NCI-H128 (cell line): ENCODE results near the gene GPR157.
"Not testable (repeated sequence)": the region's sequence is repeated elsewhere in the genome, so short reads cannot be mapped to it uniquely, and the experiment has no call there.

Experiments used
- DNase-seq: peaks from one replicate; lab custom pipeline; 2025; ENCODE audit not compliant: unreplicated experiment; lab: John Stamatoyannopoulos, UW

The GPR157 gene, protein sequence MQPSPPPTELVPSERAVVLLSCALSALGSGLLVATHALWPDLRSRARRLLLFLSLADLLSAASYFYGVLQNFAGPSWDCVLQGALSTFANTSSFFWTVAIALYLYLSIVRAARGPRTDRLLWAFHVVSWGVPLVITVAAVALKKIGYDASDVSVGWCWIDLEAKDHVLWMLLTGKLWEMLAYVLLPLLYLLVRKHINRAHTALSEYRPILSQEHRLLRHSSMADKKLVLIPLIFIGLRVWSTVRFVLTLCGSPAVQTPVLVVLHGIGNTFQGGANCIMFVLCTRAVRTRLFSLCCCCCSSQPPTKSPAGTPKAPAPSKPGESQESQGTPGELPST

DNA sequence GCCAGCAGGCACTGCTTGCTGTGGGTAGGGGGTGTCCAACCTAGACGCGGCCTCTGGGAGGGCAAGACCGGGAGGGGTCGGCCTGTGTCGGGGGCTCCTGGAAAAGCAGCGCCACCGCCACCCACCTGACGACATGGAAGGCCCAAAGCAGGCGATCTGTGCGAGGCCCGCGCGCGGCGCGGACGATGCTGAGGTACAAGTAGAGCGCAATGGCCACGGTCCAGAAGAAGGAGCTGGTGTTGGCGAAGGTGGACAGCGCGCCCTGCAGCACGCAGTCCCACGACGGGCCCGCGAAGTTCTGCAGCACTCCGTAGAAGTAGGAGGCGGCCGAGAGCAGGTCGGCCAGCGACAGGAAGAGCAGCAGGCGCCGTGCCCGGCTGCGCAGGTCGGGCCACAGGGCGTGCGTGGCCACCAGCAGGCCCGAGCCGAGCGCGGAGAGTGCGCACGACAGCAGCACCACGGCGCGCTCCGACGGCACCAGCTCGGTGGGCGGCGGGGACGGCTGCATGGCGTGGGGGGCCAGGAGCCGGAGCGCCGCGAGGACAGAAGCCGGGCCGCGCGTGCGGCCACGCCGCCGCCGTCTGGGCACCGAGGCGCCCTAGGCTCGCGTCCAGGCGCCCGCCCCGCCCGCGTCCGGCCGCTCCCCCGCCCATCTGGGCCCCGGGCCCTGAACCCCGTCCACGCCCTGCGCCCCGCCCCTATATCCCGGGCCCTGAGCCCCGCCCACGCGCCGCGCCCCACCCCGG, at the start of gene GPR157:
Gene GPR157 (minus strand): TSS at position 583 of the 746 bp plus-strand sequence. CDS start 75 bp downstream, at position 508.
- no peak for DNase-seq

DNA sequence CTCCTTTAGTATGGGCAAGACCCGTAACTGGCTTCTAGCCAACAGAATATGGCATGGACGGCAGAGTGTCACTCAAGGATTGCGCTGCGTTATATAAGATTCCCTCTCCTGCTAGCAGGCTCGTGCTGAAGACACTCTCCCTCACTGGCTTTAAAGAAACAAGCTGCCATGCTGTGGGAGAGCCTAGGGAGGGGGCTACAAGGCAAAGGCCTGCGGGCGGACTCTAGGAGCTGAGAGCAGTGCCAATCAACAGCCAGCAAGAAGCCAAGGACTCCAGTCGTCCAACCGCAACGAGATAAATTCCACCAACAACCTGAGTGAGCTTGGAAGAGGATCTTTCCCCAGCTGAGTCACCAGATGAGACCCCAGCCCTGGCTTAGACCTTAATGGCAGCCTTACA, 45.9 kb upstream of the GPR157 start:
- no peak for DNase-seq

DNA sequence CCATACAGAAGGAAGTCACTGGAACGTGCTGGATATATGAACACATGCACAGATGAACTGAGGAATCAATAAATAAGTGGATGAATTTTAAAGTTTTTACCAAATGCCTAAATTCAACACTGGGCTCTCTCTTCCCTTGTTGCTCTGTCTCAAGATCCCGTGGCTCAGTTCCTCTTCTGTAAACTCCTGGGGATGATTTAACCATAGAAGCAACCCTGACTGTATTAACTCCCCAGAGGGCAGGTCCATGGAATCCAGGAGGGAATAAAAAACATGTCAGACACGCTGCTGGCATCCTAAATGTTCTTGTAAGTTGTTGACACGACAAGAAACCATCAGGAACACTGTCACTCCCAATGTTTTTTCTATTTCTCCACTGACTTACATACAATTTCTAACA, 45.3 kb upstream of the GPR157 start:
- no peak for DNase-seq

DNA sequence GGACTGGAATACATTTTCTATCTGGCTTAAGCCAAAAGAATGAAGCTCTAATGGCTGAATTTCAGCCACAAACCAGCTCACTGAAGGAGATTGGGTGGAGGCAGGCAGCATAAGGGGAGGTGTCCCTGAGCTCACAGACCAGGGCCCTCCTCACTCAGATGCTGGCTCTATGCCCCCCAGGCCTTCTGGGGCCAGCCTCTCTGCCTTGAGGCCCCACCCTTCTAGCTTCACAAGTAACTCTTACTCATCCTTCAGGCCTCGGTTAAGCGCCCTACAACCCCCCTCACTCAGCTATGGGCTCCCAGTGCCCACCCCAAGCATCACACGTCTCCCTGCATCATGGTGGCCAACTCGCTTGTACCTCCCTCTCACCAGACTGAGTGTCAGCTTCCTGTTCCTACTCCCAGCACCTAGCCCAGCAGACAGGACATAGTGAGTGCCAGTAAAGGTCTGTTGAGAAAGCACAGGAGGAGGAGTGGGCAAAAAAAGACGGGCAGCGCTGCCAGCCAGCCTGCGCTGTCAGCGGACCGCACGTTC, 40.8 kb upstream of the GPR157 start:
- DNase-seq = no peak

DNA sequence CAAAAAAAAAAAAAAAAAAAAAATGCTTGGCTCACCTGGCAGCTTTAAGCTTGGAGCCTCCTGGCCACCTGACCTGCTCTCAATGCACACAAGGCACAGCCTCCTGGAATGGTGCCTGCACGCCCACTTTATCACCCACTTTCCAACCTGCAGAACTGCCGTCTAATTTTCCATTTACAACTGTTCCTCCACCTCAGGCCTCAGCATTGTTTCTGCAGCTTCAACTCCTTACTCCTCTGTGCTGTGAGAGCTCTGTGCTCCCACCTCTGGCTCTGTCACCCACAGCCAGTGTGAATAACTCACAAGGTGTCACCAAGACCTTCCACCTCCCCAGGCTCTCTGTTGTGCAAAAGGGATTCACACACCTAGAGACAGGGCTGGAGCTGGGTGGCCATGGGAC, 38.7 kb upstream of the GPR157 start:
- no peak for DNase-seq

DNA sequence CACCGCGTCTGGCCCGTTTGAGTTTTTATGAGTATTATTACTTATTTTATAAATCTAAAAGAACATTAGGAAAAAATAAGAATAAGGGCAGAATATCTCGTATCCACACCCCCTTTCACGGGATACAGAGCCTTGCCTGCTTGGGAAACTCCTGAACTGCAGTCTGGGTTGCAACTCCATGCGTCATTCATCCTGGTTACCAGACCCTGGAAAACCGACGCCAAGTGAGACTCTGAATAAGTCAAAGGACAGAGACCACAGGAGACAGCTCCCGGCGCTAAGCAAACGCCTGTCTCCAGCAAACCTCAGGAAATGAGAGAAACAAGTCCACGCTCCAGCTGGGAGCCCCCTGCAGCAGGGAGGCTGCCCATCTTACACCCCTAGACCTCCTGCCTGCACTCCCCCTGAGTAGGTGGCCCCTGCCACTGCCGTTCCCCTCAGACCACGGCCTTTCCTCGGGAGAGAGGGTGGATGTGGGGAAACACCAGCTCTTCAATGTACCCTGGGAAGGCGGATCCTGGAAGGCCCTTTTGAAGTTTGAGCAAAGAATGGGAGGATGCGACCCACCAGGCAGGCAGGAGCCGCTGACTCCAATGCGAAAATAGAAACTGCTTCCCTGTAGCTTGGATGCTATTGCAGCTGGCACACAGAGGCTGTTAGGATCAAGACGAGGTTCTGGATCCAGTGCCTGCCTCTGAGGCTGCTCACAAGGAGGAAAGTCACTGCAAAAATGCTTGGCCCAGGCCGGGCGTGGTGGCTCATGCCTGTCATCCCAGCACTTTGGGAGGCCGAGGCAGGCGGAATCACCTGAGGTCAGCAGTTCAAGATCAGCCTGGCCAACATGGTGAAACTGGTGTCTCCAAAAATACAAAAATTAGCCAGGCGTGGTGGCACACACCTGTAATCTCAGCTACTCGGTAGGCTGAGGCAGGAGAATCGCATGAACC, 37.7 kb upstream of the GPR157 start:
- no peak for DNase-seq

DNA sequence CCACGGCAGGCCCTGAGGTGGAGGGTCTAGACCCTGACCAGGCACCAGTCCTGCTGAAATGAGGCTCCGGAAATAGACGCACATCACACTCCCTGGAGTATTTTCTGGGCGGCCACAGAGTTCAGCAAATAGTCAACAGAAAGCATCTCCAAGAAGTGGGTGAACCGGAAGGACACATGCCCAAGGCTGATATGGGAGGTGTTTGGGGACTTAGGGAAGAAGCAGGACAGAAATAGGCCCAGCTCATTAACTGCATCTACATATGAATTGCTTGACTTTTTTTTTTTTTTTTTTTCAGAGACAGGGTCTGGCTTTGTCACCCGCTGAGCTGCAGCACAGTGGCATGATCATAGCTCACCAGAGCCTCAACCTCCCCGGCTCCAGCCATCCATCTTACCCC, 36.5 kb upstream of the GPR157 start:
- no peak for DNase-seq

DNA sequence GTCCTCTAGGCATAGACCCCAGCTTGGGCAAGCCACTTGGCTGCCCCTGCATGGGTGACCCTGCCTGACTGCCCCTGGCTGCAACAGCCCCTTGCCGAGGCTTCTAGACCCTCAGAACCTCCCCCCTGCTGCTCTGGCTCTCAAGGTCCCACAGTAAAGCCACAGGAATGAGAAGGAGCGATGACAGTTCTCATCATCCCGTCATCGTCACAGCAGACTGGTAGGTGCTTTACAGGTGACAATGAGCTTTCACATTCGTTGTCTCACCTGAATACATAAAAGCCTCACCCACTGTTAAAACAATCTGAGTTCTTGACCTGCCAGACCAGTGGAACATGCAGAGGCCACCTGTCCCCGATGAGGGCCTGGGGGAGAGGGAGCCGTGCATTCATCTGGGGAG, 36.0 kb upstream of the GPR157 start:
- DNase-seq = no peak

DNA sequence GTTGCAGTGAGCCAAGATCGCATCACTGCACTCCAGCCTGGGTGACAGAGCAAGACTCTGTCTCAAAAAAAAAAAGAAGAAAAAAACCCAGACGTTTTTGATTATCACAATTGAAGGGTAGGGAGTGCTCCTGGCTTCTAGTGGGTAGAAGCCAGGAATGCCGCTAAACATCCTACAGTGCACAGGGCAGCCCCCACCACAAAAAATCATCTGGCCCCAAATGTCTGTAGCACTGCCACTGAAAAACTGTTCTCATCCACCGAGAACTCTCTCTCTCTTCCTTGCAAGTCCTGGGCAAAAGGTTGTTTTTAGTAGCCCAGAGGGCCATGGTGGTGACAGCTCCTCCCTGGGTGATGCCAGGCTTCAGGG, 35.6 kb upstream of the GPR157 start:
- no peak for DNase-seq

DNA sequence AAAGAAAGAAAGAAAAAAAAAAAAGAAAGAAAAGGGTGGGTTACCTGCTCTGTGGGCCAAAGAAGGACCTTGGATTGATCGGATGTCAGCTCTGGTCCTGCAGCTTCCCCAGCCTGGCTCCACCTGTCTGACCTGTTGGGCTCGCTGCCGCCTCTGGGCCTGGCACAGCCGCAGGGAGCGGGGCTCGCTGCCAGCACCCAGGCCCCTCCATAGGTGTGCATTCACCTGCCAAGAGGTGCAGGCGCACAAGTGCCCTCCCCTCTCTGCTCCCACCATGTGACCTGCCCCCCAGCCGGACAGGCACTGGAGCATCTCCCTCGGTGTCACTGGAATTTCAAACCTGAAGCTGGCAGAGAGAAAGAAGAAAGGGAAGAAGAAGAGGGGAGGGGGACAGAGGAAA, 33.1 kb upstream of the GPR157 start:
- DNase-seq = no peak

DNA sequence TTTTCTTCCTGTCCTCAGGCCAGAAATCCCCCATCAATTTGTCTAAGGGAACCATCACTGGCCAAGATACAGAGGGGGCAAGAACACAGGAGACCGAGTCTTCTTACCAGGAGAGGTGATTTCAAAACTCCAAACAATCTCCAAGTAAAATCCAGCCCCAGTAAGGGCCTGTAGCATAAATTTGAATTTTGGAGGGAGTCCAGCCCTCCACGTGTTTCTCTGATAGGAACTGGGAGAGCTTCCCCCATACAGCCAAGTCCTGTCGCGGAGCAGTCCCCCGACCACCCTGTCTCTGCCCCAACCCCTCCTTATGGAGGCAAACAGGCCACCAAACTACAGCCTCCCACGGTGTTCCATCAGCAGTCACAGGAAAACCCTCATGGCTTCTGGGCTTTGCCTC, 32.4 kb upstream of the GPR157 start:
- DNase-seq = no peak

DNA sequence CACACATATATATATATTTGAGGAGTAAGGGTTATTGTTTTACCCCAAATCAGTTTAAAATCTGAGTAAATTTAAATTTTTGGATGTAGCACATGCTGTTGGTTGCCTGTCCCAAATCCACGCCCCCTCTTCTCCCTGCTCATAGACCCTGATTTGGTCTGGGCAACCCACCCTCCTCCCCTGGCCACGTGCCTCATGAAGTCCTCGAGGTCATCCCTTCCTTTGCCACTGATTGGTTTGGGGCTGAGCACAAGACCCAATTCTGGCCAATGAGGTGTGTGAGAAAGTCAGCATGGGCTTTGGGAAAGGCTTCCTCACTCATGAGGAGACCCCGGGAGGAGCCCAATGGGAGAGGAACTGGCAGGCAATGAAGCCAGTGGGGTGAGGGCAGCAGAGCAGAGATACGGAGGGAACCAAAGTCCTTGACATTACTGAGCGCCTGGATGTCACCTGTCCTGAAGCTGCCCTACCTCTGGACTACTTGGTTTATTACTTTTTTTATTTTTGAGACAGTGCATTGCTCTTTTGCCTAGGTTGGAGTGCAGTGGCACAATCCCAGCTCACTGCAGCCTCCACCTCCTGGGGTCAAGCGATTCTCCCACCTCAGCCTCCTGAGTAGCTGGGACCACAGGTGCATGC, 31.3 kb upstream of the GPR157 start:
- DNase-seq = no peak

DNA sequence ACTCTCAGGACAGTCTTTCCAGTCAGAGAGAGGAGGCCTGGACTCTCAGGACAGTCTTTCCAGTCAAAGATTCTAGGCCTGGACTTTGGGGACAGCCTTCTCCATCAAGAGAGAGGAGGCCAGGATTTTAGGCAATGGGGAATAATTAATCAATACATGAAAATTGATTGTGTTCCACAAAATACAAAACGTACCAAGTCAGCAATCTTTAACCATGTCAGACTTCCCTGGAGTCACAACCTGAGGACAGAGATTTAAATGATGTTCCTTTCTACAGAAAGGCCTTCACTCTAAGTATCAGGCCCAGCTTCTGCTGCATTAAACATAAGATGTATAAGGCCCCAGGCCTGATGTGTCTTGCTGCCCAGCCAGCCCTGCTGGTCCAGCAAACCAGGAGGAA, 27.0 kb upstream of the GPR157 start:
- no peak for DNase-seq

DNA sequence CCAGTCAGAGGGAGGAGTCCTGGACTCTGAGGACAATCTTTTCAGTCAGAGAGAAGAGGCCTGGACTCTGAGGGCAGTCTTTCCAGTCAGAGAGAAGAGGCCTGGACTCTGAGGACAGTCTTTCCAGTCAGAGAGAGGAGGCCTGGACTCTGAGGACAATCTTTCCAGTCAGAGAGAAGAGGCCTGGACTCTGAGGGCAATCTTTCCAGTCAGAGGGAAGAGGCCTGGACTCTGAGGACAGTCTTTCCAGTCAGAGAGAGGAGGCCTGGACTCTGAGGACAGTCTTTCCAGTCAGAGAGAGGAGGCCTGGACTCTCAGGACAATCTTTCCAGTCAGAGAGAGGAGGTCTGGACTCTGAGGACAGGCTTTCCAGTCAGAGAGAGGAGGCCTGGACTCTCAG, 26.5 kb upstream of the GPR157 start:
- DNase-seq = not testable (repeated sequence)

DNA sequence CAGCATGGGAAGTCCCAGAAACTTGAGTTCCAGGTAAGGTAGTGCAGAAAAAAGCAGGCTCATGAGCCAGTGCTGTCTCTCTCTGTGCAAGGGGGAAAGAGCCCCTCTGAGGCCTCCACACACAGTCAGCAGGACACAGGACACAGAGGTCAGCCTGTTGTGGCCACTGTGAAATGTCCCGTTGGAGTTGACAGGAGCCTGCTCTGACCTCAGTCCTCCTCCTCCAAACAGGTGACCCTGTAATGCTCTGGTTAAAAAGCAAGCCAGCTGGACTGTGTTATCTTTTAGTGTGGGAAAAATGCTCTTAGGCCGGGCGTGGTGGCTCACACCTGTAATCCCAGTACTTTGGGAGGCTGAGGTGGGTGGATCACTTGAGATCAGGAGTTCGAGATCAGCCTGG, 24.2 kb upstream of the GPR157 start:
- DNase-seq = no peak

DNA sequence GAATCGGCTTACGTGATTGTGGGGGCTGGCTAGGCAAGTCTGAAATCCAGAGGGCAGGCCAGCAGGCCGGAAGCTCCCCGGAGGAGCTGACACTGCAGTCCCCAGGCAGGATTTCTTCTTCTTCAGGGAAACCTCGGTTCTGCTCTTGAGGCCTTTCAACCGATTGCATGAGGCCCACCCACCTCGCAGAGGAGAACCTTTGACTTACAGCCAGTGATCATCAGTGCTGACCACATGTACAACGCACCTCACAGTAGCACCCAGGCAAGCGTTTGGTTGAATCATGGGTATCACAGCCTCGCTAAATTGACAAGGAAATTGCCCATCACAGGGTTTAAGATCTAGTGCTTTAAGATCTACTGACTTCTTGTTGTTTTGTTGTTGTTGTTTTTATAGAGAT, 23.6 kb upstream of the GPR157 start:
- DNase-seq = no peak

DNA sequence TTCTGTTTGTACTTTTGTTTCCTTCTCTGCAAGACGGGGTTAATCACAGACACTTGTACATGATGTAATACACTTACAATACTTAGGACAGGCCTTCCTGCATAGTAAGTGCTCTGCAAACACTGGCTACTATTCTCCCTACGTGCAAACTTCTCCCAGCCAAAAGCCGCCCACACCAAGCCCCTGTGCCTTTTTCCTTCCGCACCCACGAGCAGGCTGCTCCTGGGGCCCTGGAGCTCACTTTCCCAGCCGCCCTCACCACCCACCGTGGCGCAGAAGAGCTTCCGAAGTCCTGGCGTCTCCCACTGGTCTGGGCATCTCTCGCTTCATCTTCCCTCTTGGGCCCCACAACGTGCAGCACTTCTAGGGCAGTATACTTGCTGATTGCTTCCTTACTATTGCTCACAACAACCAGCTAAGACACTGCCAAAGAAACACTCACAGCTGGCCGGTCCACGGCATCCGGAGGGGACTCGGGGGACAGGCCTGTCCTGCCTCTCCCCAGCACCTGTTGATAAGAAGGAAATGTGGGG, 22.5 kb upstream of the GPR157 start:
- no peak for DNase-seq

DNA sequence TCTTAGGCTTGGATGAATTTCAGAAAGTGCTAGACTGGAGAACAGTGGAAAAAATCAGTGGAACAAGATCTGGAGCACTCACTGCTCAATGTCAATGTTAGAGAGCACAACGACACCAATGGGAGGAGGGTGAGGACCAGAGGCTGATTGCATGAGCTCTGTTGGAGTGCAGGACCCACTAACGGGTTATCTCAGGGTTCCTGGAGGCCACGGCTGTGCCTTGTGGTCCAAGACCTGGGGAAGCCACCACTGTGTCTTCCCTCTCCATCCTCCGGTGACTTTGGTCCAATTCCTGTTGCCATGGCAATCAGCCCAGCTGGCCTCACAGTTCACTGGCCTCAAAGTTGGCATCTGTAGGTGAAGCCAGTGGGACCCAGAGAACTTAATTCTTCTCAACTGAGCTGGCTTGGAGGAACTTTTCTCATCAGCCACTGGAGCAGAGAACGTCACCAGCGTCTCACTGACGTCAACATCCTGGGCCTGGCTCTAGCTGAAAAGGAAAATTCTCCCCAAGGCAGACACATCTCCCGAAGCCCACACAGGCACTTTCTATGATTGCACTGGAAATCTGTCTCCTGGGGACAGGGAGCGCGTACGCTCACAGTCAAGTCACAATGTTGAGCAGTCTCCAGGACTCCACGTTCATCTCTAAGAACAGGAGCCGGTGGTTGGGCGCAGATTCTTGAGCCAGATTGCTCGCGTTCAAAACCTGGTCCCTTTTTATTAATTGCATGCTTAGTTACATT, 21.9 kb upstream of the GPR157 start:
- DNase-seq = no peak

DNA sequence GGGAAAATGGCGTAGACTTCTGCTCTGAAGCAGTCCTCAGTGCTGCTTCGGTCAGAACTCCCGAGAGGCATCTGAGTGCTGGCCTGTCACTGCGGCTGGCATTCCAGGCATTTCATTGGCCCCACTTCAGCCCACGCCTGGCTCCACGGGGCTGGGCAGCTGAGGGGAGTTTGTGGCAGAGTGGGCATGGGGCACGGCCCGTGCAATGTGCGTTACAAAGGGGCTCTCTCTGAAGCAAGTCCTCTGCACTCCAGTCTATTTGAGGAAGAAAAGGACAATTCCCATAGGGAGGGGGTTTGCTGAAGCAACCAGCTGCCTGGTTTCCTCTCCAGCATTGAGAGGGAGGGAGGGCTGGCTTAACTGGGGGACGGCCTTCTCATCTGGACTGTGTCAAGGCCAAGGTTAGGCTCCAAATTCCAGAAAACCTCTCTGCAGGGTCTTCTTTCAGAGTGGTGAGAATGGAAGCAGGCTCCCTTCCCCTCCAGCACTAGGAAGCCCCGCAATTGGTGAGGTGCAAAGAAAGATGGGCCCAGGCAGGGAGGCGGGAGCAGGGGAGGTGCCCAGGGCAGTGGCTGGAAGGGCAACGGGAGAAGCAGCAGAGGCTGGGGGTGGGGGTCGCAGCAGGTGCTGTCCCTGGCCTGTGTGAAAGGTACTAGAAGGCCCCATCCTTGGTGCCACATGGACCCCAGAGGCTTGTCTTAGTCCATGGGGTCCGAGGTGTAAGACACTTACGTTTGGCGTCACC, 21.1 kb upstream of the GPR157 start:
- no peak for DNase-seq
